ENCODE data around the gene PLD2.
A peak's percentile ranks its signal among the peaks of the same experiment; 100 is the strongest.

Gene PLD2

DNA sequence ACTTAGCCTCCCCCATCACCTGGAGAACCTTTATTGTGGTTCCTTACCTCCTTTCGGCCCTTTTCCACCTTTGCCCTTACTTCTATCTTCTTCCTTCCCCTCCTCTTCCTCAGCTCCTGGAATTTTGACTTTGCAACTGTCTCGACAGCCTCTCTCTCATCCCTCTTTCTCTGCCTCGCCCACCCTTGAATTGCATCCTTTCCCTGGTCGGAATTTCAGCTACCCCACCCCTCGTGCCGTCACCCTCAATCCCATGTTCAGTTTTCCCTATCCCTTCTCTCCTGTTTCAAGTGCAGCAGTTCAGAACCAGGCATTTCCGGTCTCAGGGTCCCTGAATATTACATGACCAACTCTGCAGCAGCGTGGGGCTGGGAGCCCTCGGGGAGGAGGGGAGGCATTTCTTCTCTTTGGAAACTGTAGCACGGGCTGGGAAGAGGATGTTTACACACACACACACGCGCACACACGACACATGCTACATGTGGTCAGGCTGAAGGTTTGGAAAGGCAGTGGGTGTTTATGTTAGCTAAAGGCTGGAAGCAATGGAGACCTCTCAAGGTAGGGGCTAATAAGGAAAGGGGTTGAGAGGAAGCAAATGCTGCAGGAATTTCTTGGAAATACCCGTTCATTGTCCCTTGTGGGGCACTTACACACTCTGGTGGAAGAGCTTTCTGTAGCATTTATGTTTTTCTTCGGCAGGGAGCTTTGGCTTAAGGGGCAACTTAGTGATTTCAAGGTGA lies 27.2 kb downstream of the PLD2 start:
- DNase-seq (ENCODE audit: low read depth in 2 of 2): no peak

GRCh38 chr17:4834681-4835020 lies 27.7 kb downstream of the PLD2 start:
- DNase-seq (ENCODE audit: low read depth in 2 of 2): no peak

GRCh38 chr17:4836221-4836620 lies 29.3 kb downstream of the PLD2 start:
- DNase-seq (ENCODE audit: low read depth in 2 of 2): no peak

GRCh38 chr17:4837471-4838308 lies 30.7 kb downstream of the PLD2 start:
- DNase-seq (ENCODE audit: low read depth in 2 of 2): no peak

- DNase-seq (ENCODE audit: low read depth in 2 of 2): no peak
Measured at GRCh38 chr17:4838309-4838785, 31.4 kb downstream of the PLD2 start.

- DNase-seq (ENCODE audit: low read depth in 2 of 2): no peak
Measured at GRCh38 chr17:4839221-4839620, 32.3 kb downstream of the PLD2 start.

- no peak for DNase-seq (ENCODE audit: low read depth in 2 of 2)
Measured at GRCh38 chr17:4839965-4840892, 33.3 kb downstream of the PLD2 start.

DNA sequence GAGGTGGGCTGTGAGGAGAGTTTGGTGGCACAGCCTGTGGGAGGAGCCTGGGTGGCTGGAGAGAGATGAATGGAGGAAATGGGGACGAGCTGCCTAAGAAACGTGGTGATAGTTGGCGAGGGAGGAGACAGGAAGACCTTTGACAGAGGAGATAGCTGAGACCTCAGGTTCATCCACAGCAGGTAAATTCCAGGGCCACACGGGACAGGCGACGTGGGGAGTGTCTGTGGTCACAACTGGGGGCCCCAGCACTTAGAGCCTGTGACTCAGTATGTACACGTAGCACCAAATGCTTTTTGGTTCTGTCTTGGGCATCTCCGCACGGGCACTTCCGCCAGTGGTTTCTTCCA lies 33.9 kb downstream of the PLD2 start:
- peak in 1 of 2 experiments; percentile 8 for DNase-seq (ENCODE audit: low read depth in 2 of 2)

DNA sequence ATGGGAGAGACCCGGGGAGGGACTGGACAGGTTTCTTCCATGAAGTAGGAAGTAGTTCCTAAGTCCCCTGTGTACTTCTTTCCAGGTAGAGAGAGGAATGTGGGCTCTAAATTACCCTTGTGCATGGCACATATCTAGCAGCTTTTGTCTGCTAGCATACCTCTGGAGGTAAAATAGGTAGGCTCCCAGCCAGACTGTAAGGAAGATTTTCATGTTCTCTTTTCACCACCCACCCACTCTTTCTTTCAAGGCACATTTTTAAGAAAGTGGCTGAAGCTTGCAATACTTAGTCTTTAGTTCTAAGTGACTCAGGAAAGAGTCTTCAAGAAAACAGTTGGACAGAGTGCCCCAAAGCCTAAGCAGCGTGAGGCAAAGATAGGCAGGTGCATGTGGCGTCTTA lies 35.4 kb downstream of the PLD2 start:
- DNase-seq (ENCODE audit: low read depth in 2 of 2): no peak

GRCh38 chr17:4843321-4844000 lies 36.5 kb downstream of the PLD2 start:
- no peak for DNase-seq (ENCODE audit: low read depth in 2 of 2)

DNA sequence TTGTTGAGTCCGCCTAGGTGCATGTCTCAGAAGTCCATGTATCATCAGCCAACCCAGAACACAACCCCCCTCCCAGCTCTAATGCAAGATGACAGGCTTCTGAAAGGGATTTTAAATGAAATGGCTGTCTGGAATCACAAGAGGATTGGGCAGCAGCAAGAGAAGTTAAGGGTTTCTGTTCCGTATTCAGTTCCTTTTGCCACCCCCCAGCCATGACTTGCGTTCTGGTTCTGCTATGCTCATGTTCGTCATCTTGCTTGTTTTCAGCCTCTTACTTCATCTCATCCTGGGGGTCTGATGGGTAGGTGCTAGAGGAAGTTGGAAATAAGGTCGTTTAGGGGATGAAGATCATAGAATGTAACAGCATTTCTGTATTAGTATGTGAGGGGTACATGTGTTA lies 38.2 kb downstream of the PLD2 start:
- DNase-seq (ENCODE audit: low read depth in 2 of 2): no peak

GRCh38 chr17:4846635-4847390 lies 39.9 kb downstream of the PLD2 start:
- no peak for DNase-seq (ENCODE audit: low read depth in 2 of 2)

DNA sequence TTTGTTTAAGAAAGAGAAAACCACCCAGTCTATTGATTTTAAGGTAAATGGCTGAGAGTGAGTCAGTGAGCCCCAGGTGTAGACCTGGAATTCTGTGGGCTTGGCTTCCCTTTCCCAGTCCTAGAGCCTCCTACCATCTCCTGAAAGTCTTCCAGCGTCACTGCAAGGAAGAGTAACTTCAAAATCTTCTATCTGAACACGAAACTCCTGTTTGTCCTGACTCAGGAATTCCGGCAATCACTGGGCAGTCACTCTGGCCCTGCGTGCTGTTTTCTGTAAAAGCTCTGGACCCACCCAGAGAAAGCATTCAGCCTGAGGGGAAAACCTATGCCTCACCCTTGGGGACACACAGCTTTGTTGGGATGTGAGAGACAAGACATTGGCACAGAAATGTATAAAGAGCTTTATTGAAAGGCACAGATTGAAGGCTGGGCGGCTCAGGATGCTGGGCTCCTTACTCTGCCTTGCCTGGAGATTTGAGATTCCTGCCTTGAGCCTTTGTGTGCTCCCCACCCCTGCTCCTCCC lies 42.1 kb downstream of the PLD2 start:
- no peak for DNase-seq (ENCODE audit: low read depth in 2 of 2)

DNA sequence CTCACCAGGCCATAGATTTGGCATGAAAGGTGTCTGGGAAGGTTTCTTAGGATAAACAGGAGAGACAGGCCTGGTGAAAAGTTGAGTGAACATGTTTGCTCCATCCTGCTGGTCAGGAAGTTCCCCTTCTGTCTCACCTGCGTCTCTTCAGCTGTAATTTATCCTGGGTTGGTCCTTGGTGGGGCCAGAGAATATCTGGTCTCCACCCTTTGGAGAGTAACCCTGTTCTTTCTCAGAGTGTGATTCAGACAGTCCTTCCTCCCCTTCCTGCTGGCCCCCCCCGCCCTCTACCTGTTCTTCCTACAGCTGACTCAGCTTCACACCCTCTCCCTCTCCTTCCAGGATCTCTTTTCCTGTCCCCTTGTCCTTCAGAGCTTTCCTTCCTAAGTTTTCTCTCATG lies 43.3 kb downstream of the PLD2 start:
- no peak for DNase-seq (ENCODE audit: low read depth in 2 of 2)

- no peak for DNase-seq (ENCODE audit: low read depth in 2 of 2)
Measured at GRCh38 chr17:4851084-4851483, 44.1 kb downstream of the PLD2 start.

GRCh38 chr17:4852567-4853207 lies 45.7 kb downstream of the PLD2 start:
- DNase-seq (ENCODE audit: low read depth in 2 of 2): no peak

GRCh38 chr17:4853208-4853671 lies 46.3 kb downstream of the PLD2 start:
- no peak for DNase-seq (ENCODE audit: low read depth in 2 of 2)

GRCh38 chr17:4854111-4854681 lies 47.2 kb downstream of the PLD2 start:
- no peak for DNase-seq (ENCODE audit: low read depth in 2 of 2)

DNA sequence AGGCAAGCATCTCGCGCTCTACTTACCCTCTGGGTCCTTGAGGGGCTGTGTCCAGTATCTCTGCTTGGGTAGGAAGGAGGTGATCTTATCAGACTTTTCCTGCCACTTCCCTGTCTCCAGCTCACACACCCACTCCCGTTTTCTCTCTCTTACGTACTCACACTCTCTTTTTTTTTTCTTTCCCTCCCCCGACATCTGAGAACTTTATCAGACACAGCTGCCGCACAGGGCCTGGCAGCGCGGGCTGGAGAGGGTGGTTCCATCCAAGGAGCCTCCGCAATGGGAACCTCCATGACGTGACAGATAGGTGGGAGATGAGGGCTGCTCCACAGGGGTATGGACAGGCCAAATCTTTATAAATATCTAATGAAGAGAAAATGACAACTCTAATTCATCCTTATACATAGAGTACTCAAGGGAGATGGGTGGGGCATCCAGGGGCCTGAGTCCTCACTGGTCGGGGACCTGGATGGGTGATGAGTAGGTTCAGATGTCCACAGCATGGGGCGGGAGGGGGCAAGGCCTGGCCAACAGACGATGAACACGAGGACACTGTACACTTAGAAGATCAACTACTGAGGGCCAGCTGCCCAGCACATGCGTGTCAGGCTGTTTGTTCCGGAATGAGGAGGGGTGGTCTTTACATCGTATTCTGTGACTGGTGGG lies 49.5 kb downstream of the PLD2 start:
- DNase-seq (ENCODE audit: low read depth in 2 of 2): no peak
